GM19043 (cell line): ENCODE measurements around the gene TGFB2.
"Not testable (repeated sequence)": the region's sequence is repeated elsewhere in the genome, so short reads cannot be mapped to it uniquely, and the experiment has no call there.

Source experiments
- ATAC-seq: cut with Tn5 transposase; IDR thresholded peaks from one replicate; pipeline ENCODE4 v1.9.1; 2021; ENCODE audit warnings: low read depth; ENCODE audit not compliant: unreplicated experiment

Gene TGFB2

DNA sequence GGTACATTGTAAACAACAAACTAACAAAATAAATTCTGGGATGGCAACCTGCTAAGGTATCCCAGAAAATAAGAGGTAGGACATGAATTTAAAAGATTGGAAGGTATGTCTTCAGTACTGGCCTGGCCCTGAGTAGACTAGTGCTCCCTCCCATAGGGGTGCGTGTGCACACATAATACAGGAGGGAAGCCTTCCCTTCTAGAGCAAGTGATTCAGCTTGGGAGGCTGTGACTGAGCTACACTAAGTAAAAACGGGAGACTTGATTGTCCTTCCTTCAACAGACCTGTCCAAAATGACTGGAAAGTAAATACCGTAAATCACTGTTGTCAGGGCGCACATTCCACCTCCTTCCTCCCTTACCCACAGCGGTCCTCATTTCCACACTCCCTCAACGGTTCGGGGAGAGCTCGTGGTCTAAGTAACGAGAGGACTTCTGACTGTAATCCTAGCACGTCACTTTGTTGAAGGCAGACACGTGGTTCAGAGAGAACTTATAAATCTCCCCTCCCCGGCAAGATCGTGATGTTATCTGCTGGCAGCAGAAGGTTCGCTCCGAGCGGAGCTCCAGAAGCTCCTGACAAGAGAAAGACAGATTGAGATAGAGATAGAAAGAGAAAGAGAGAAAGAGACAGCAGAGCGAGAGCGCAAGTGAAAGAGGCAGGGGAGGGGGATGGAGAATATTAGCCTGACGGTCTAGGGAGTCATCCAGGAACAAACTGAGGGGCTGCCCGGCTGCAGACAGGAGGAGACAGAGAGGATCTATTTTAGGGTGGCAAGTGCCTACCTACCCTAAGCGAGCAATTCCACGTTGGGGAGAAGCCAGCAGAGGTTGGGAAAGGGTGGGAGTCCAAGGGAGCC, at the start of gene TGFB2:
TSS of gene TGFB2 (plus strand) at position 523 of the 859 bp plus-strand sequence. CDS start 1,366 bp downstream, outside the sequence.
- peak; percentile 30 for ATAC-seq

DNA sequence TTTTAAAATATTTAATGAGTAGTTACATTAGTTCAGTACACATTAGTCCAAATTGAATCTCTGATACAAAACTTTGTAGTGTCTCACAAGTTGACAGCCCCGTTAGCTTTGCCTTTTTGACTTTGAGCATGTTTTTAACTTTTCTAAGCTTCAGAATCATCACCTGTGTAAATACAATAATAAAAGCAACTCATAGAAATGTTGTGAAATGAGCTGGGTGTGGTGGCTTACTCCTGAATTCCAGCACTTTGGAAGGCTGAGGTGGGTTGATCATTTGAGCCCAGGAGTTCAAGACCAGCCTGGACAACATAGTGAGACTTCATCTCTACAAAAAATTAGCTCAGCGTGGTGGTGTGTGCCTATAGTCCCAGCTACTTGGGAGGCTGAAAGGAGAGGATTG, 49.0 kb upstream of the TGFB2 start:
- ATAC-seq = no peak

DNA sequence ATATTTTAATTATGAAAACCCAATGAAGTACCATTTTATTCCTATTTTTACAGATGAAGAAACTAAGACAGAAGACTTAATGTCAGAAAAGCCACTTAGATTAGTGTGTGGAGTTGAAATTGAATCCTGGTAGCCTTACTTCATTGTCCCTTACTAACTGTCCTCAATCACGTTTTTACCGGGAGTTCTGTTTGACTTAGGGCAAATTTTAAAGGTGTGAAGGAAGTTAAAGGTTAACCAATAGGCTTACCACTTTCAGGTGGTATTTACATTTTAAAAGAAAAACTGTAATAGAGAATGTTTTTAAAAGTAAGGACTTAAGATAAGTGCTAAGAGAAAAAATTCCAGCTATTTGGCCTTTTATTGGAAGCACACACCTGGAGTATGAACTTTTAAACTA, 47.7 kb upstream of the TGFB2 start:
- ATAC-seq = no peak

DNA sequence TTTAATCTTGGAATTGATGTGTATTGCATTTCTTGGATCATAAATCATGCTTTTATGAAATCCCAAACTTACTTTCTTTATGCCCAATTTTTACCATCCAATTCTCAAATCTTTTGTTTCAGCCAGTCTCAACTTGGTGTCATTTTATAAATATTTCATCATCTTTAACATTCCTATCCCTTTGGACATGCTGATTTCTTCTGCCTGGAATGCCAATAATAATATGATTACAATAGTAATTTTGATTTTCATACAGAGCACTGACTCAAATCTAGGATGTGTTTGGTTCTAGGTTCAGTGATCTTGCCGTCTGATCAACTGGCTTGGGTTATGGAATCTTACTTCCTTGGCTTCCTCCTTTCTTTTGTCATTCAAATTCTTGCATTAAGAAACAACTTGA, 47.3 kb upstream of the TGFB2 start:
- ATAC-seq = no peak

DNA sequence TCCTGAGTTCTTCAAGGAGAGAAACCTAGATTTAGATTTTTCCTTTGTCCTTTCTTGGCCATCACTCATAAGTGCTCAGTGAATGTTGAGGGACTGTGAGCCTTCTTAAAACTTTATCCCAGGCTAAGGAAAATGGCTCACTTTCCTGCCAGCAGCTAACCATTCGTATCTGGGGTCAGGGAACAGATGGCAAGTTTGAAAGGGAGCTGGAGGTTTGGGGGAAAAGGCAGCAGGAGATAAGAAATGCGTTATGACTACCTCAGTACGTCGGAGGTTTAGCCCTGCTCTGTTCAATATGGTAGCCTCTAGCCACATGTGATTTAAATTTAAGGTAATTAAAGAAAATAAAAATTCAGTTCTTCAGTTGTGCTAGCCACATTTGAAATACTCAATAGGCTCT, 46.7 kb upstream of the TGFB2 start:
- ATAC-seq = no peak

DNA sequence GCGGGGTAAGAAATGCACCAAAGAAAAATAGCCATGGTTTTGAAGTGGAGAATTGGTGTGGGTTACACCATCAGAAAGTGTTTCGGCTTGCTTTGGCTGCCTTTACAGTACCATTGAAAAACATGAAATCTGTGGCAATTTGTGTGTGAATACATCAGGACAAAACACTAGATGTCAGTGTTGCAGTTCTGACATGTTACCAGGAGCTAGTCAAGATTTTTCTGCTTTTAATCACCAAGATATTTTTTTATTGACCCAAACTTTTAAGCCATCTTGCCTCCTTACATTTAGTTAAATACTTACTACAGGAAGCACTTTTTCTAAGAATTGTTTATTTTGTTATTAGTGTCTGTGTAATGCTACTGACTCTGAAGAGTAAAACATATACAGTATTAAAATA, 45.7 kb upstream of the TGFB2 start:
- ATAC-seq = no peak

DNA sequence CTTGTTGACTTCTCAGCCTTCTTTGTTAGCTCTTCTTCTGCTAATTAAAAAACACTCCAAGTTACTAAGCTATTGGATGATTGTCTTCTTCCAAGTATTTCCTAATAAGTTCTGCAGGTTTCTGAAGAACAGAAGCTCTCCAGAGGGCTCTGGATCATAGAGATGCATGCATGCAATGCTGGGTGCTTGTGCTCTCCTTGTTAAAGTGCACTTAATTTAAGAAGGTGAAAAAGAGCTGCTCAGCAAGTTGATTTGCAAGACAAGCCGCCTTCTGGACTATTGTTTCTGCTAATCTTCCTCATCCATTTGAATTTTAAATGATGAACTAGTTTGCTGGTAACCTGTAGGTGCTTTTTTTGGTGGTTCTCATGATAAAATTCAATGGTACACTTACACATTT, 43.9 kb upstream of the TGFB2 start:
- no peak for ATAC-seq

DNA sequence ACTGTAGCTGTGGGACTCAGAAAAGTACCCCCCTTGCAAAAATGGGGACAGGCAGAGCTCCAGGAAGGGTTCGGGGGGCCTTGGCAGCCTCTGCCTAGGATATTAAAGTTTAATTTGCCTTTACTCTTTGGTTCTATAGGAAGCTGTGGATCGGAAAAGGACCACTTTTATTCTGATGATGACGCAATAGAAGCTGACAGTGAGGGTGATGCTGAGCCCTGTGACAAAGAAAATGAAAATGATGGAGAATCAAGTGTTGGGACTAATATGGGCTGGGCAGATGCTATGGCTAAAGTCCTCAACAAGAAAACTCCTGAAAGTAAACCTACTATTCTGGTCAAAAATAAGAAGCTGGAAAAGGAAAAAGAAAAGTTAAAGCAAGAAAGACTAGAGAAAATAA, 43.0 kb upstream of the TGFB2 start:
- ATAC-seq = no peak

DNA sequence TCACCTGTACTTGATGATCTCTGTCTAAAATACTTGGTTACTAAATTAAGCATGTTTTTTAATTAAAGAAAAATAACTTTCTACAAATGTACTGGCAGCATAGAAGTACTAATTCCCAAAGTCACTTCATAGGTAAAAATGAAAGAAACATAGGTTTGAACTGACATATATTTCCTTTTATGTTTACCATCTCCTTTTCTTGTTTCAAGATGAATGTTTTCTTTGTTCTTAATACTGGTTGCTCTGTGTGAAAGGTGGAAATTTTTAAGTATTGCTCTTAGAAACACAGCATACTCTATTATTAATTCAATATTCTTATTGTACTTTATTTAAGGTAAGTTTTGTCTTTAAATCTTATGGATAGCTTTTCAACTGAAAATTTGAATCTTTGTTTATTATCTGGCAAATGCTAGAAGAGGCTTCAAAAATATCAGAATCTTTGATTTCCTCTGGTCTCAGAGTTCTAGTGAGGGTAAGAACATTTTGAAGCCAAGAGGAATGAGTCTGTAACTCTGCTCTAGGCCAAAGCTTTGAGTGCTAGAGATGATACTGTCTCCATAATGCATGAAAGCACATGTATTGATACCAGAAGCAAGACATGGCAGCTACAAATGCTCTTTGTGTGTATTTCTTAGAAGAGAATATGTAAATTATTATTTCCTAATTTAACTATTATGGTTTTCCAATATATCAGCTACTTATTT, 41.8 kb upstream of the TGFB2 start:
- ATAC-seq = no peak

DNA sequence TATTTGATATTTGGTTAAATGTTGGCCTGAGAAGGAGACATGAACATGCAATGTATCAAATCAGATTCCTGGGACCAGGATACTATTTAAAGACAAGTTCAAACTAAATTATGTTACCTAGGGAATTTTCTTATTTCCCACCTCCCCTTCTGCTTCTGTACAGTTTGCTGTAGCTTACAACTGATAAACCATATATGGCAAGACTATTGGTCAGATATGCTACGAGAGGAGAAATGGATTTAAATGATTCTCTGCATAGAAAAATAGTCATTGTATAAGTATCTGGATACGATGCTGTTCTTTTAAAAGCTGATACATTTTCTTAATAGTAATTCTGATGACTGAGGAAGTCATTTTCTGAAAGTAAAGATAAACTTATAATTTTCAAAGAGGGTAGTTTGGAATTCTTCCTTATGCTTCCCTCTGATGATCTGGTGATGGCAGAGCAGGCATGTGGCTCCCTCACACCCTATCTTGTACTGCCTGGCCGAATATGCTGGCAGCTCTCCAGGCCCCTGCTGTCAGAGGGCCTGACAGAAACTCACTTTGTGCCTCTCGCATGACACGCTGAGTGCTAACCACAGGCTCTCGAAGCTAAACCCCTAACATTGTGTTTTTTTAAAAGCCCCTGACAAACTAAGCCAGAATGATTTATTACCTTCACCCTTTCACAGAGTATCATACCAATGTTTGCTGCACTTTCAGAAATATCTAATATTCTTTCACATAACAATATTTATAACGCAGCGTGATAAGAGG, 40.7 kb upstream of the TGFB2 start:
- peak; percentile 77 for ATAC-seq

DNA sequence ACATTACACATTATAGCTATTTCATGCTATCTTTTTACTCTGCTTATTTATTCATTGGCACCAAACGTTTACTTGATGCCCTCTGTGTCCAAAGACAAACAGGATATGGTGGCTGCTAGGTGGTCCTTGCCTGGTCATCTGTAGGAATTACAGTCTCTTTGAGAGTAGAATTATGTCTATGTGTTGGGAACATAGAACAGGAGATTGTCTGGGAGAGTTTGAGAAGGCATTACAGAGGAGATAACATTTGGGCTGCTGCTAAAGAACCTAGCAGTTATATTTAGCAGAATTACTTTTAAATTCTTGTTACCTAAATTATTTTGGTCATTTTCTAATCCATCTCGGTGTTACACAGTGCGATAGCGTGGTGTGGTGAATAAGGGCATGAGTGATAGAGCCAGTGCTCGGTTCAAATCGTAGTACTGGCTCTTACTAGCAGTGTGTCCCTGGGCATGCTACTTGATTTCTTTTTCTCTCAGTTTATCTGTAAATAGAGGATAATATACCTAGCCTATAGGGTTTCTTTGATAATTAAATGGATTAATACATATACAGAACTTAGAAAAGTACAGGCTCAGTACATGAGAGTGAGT, 39.6 kb upstream of the TGFB2 start:
- no peak for ATAC-seq

DNA sequence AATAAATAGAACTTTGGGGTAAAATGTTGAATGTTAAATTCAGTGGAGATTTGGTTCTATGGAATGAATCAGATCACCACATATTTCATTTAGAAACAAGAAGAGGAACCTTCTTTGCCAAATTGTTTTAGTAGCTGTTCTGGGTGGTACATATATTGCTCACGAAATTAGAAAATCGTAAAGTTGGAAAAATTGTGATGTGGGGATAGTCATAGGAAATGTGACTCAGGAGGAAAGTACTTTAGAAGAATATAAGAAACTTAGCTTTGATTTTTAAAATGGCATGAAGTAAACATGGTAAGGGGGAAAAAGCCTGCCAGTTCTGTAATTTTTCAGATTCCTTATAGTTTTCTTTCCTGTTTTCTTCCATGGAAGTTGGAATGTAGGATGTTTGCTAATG, 32.6 kb upstream of the TGFB2 start:
- no peak for ATAC-seq

DNA sequence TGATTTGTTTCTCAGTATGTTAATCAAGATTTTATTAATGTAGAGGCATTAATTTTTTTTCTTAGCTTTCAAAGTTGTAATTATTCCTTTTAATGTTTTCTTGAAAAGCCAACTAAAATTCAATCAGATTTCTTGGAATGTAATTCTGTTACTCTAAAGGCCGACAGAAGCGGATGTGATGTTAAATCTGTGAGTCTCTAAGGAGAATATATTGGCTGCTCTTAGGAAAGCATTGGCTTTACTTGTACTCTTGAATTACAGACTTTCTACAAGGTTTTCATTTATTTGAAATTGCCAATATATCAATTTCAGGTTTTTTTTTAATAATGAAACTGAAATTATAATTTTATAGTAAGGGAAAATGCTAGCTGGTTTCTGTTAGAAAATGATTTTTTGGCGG, 30.8 kb upstream of the TGFB2 start:
- ATAC-seq = no peak

DNA sequence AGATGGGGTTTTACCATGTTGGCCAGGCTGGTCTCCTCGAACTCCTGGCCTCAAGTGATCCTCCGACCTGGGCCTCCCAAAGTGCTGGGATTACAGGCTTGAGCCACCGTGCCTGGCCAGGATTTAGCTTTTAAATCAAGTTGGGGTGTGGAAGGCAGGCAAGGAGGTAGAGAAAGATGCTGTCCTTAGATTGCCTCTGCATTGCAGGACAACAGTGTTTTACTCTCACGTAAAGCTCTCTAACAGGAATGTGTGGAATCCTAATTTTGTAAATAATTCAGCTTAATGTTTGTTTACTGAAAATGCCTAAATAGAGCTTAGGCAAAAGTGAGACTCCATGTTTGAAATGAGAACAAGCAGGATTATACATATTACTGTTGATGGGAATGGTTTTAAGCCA, 29.5 kb upstream of the TGFB2 start:
- ATAC-seq = no peak

DNA sequence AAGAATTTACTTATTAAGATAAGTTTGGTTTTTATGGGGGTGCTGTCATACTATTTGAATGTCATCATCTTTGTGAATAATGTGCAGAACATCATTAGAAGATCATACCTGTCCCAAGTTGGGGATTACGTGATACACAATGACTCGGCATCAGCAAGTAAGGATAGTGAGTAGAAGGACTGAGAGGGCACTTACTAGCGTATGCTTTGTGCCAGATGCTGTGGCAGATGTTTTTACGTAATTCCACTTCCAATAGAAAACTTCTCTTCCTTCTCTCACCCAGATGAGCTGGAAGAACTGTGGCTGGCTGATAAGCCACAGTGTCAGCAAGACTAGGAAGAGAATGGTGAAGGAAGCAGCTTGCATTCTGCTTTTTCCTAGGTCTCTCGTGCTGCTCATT, 28.1 kb upstream of the TGFB2 start:
- ATAC-seq = no peak

DNA sequence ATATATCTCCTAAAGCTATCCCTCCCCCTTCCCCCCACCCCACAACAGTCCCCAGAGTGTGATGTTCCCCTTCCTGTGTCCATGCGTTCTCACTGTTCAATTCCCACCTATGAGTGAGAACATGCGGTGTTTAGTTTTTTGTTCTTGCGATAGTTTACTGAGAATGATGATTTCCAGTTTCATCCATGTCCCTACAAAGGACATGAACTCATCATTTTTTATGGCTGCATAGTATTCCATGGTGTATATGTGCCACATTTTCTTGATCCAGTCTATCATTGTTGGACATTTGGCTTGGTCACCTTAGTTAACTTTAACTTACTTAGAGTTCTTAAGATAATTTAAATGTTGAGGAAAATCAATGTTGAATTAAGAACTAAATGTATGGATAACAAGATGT, 25.0 kb upstream of the TGFB2 start:
- ATAC-seq = not testable (repeated sequence)

DNA sequence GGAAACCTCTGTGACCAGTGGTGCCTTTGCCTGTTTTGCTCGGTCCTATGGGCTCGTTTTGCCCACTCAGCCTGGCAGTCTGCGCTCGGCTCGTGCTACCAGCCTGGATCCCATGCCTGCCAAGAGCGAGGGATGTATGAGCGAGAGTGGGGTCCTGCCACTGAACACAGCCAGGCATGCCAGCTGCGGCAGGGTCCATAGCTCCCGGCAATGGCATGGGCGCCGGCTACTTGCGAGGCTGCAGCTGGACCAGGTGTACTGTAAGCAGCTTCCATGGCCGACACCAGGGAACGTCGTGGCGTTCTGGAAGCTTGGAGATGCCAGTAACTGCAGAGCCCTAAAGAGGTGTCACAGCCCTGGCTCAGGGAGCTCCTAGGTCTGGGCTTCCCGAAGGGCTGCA, 22.4 kb upstream of the TGFB2 start:
- no peak for ATAC-seq

DNA sequence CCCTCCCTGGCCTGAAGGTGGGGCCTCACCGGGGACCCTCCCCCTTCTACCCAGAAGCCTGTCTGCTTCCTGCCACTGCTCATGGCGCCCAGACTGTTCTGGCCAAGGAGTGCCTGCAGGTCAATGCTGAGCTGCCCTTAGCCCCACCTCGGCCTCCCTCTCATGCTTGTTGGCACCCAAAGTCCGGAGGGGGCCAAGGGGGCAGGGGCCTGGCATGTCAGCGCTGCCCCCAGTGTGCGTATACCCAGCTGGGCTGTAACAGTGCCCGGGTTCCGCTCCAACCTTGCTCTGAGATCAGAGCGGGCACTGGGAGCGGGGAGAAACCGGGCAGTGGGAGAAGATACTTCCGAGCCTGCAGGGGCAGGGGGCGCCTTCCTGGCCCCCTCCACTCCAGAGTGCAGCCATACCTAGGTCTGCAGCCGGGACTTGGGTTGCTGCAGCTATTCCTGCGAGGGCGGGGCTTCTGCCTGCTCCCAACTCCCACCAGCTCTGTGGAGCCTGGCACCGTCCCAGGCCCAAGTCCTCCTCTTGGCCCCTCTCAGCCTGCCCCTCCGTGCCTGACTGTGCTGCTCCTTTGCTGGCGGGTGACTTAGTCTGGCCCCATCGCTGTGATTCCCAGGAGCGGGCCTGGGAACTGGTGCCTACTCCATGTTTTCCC, 21.4 kb upstream of the TGFB2 start:
- no peak for ATAC-seq

DNA sequence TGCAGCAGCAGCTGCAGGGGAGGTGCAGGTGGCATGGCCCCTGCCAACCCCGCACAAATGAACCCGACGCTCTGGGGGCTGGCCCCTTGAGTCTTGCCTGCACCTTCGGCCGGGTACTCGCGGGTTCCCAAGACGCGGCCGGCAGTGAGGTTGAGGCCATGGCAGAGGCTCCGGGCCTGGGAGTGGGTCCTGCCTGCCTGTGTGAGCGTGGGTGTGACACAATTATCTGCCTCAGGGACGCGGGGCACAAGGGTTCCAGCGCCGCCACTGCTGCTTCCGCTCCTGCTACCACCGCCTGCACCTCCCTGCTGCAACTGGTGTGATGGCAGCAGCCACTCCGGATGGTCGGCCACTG, 20.9 kb upstream of the TGFB2 start:
- no peak for ATAC-seq

DNA sequence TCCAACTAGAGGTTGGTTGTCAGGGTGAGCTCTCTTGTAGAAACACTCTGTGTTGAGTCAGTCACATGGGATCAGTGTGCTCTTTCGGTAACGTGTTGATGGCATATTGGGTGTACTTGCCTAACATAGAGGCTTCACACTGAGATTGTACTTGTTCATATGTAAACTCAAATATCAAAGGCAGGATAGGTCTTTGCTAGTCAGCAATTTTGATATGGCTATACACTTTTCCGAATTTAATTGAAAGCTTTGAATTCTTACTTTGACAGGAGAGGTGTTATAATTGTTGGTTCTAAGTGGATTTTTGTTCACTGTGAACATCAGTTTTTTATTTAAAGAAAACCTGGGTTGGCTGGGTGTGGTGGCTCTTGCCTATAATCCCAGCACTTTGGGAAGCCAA, 16.4 kb upstream of the TGFB2 start:
- no peak for ATAC-seq
